Measurements from ENCODE around the gene EXTL1. TPM values are rescaled to one million over a fixed set of nuclear protein-coding genes. Genes with fewer than 3 reads are reported as not detected.

EXTL1 gene
- total RNA-seq, 1 donor from 2014 or later = 2.6 TPM

DNA sequence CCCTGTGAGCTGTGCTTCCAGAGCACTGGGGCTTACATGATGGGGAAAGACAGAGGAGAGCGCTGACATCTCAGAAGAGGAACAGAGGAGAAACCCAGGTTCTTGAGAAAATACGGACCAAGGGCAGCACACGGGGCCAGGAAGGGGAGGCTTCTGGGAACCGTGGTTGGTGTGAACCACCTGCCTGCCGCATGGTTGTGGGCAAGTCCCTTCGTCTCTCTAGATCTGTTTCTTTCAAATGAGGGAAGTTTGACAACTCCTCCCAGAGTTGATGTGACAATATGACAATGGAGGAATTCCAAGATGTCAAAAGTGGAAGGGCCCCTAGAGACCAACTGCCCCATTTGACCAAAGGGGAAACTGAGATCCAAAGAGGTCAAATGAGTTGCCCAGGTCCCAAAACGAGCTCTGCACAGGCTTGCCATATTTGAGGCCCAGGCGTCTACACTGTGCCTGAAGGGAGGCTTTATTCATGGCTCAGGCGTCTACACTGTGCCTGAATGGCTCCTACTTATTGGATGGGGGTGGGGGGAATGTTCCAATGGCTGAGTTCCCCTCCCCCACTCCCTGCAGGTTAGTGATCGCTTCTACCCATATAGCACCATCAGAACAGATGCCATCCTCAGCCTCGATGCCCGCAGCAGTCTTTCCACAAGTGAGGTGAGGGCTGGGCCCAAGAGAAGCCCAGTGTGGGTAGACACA, 11.2 kb downstream of the EXTL1 start:
- Mint-ChIP-seq H3K36me3 (ENCODE audit: unreplicated experiment) (no peaks in the 10 kb centered on the region), H3K27me3 (ENCODE audit: unreplicated experiment) (peaks cover 8% of the 10 kb centered on the region), H3K9me3 (ENCODE audit: unreplicated experiment) (peaks cover 6% of the 10 kb centered on the region), H3K27ac (ENCODE audit: unreplicated experiment) (no peak overlapping the region), H3K4me1 (ENCODE audit: low read depth, unreplicated experiment) (peaks cover 3% of the 10 kb centered on the region), H3K4me3 (ENCODE audit: unreplicated experiment) (no peak overlapping the region)
- no peak for DNase-seq
- no peak for TF ChIP-seq CTCF (IDR thresholded peaks at IDR 0.05; ENCODE audit: partially characterized antibody, unreplicated experiment)

- no peaks in the 10 kb centered on the region for H3K36me3 Mint-ChIP-seq (ENCODE audit: unreplicated experiment)
- no peak overlapping the region for H3K27ac Mint-ChIP-seq (ENCODE audit: unreplicated experiment)
- DNase-seq = no peak
- peaks cover 8% of the 10 kb centered on the region for H3K9me3 Mint-ChIP-seq (ENCODE audit: unreplicated experiment)
- H3K27me3 Mint-ChIP-seq (ENCODE audit: unreplicated experiment) = peaks cover 8% of the 10 kb centered on the region
- no peak for TF ChIP-seq CTCF (IDR thresholded peaks at IDR 0.05; ENCODE audit: partially characterized antibody, unreplicated experiment)
- peak overlapping the region; percentile 89 for H3K4me3 Mint-ChIP-seq (ENCODE audit: unreplicated experiment)
- peaks cover 3% of the 10 kb centered on the region for H3K4me1 Mint-ChIP-seq (ENCODE audit: low read depth, unreplicated experiment)
Measured at GRCh38 chr1:26034504-26035202, 13.1 kb downstream of the EXTL1 start.

DNA sequence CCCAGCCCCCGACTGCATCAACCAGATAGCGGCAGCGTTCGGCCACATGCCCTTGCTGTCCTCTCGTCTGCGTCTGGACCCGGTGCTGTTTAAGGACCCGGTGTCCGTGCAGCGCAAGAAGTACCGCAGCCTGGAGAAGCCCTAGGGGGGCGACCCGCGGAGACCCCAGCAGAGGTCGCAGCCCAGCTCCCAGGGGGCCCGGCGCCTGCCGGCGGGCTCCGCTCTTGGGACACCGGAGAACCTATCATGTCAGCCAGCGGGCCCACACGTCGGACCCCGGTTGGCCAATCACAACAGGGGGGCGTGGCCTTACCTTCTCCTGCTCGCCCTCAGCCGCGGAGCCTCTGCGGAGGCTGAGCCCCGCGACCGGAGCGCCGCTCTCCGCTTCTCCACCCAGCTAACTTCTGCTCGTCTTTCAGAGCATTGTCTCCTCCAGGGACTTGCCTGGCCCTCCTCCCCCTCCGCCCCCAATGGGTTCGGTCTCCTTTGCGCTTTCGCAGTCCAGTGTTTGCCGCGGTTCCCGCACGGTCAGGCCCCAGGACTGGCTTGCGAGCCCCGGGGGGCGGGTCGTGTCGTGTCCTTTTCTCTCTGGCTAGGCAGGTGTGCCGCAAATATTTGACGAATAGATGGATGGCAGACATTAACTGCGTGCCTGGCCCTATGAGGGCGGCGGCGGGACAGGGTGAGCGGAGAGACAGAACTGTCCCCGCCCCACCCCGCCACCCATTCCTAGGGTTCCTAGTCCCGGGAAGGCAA, 13.8 kb downstream of the EXTL1 start:
- TF ChIP-seq CTCF (IDR thresholded peaks at IDR 0.05; ENCODE audit: partially characterized antibody, unreplicated experiment) = no peak
- Mint-ChIP-seq H3K9me3 (ENCODE audit: unreplicated experiment) (peaks cover 8% of the 10 kb centered on the region), H3K27me3 (ENCODE audit: unreplicated experiment) (peaks cover 8% of the 10 kb centered on the region), H3K27ac (ENCODE audit: unreplicated experiment) (no peak overlapping the region), H3K36me3 (ENCODE audit: unreplicated experiment) (no peaks in the 10 kb centered on the region), H3K4me1 (ENCODE audit: low read depth, unreplicated experiment) (peaks cover 3% of the 10 kb centered on the region), H3K4me3 (ENCODE audit: unreplicated experiment) (peak overlapping the region; percentile 94)
- DNase-seq = peak; percentile 95

- DNase-seq = peak; percentile 90
- H3K4me1 Mint-ChIP-seq (ENCODE audit: low read depth, unreplicated experiment) = peaks cover under 1% of the 10 kb centered on the region
- no peaks in the 10 kb centered on the region for H3K36me3 Mint-ChIP-seq (ENCODE audit: unreplicated experiment)
- peaks cover 5% of the 10 kb centered on the region for H3K27me3 Mint-ChIP-seq (ENCODE audit: unreplicated experiment)
- H3K4me3 Mint-ChIP-seq (ENCODE audit: unreplicated experiment) = peak overlapping the region; percentile 94
- peaks cover 8% of the 10 kb centered on the region for H3K9me3 Mint-ChIP-seq (ENCODE audit: unreplicated experiment)
- peak; percentile 100 for TF ChIP-seq CTCF (IDR thresholded peaks at IDR 0.05; ENCODE audit: partially characterized antibody, unreplicated experiment)
- H3K27ac Mint-ChIP-seq (ENCODE audit: unreplicated experiment) = no peak overlapping the region
Measured at GRCh38 chr1:26035959-26036755, 14.6 kb downstream of the EXTL1 start.

Data from glutamatergic neuron (in vitro differentiated cells).